GM12873 (cell line): ENCODE measurements around the gene CTNNA2.
A peak's percentile ranks its signal among the peaks of the same experiment; 100 is the strongest.

Source experiments
- CTCF ChIP-seq: IDR thresholded peaks from 2 replicates; pipeline ENCODE4 v1.5.1; 2012; ENCODE audit warnings: low read depth, mild to moderate bottlenecking, moderate library complexity, low read length, control low read depth; ENCODE audit not compliant: insufficient read depth; ENCODE audit errors: missing control alignments

The CTNNA2 gene

GRCh38 chr2:80068038-80068731 lies 555.3 kb downstream of the CTNNA2 start:
- TF ChIP-seq CTCF = no peak

- TF ChIP-seq CTCF = no peak
These were observed 557.7 kb downstream of the CTNNA2 start for GRCh38 chr2:80070587-80070986.

GRCh38 chr2:80071941-80072340 lies 559.1 kb downstream of the CTNNA2 start:
- TF ChIP-seq CTCF = no peak

GRCh38 chr2:80073134-80073561 lies 560.3 kb downstream of the CTNNA2 start:
- TF ChIP-seq CTCF = peak; percentile 67

- no peak for TF ChIP-seq CTCF
These were observed 561.6 kb downstream of the CTNNA2 start for GRCh38 chr2:80074321-80075070.

GRCh38 chr2:80075719-80076118 lies 562.9 kb downstream of the CTNNA2 start:
- no peak for TF ChIP-seq CTCF

- TF ChIP-seq CTCF = no peak
These were observed 565.6 kb downstream of the CTNNA2 start for GRCh38 chr2:80078290-80079036.
